GM18526 (cell line): ENCODE measurements around the gene TMEM33.

ENCODE experiments used
- POLR2A ChIP-seq: IDR thresholded peaks from 3 replicates; pipeline ENCODE4 v1.6.1; 2011; ENCODE audit not compliant: insufficient read length; ENCODE audit errors: extremely low read depth

TMEM33 gene

GRCh38 chr4:41934901-41935651 is at the start of gene TMEM33:
TMEM33 (plus strand) TSS chr4:41935429; CDS start chr4:41935485, 56 bp downstream.
- TF ChIP-seq POLR2A: peak; percentile 86

GRCh38 chr4:41885456-41885855 is 49.8 kb upstream of the TMEM33 start:
- TF ChIP-seq POLR2A: no peak

- no peak for TF ChIP-seq POLR2A
Measured at GRCh38 chr4:41887277-41887676, 48.0 kb upstream of the TMEM33 start.

GRCh38 chr4:41887821-41888686 is 47.2 kb upstream of the TMEM33 start:
- no peak for TF ChIP-seq POLR2A

- TF ChIP-seq POLR2A: no peak
Measured at GRCh38 chr4:41888687-41889074, 46.5 kb upstream of the TMEM33 start.

GRCh38 chr4:41889317-41889716 is 45.9 kb upstream of the TMEM33 start:
- no peak for TF ChIP-seq POLR2A

- TF ChIP-seq POLR2A: no peak
Measured at GRCh38 chr4:41890085-41890484, 45.1 kb upstream of the TMEM33 start.

GRCh38 chr4:41896648-41897047 is 38.6 kb upstream of the TMEM33 start:
- TF ChIP-seq POLR2A: no peak

- TF ChIP-seq POLR2A: no peak
Measured at GRCh38 chr4:41897698-41898097, 37.5 kb upstream of the TMEM33 start.

GRCh38 chr4:41912546-41912945 is 22.7 kb upstream of the TMEM33 start:
- TF ChIP-seq POLR2A: no peak

- TF ChIP-seq POLR2A: no peak
Measured at GRCh38 chr4:41913509-41913908, 21.7 kb upstream of the TMEM33 start.

GRCh38 chr4:41918278-41918677 is 17.0 kb upstream of the TMEM33 start:
- TF ChIP-seq POLR2A: no peak

GRCh38 chr4:41921476-41921875 is 13.8 kb upstream of the TMEM33 start:
- no peak for TF ChIP-seq POLR2A

GRCh38 chr4:41927796-41928499 is 7.3 kb upstream of the TMEM33 start:
- TF ChIP-seq POLR2A: no peak

- TF ChIP-seq POLR2A: no peak
Measured at GRCh38 chr4:41930139-41930831, 4.9 kb upstream of the TMEM33 start.

- no peak for TF ChIP-seq POLR2A
Measured at GRCh38 chr4:41932988-41933387, 2.2 kb upstream of the TMEM33 start.
